ENCODE data around the gene PLEKHA4.

DNA sequence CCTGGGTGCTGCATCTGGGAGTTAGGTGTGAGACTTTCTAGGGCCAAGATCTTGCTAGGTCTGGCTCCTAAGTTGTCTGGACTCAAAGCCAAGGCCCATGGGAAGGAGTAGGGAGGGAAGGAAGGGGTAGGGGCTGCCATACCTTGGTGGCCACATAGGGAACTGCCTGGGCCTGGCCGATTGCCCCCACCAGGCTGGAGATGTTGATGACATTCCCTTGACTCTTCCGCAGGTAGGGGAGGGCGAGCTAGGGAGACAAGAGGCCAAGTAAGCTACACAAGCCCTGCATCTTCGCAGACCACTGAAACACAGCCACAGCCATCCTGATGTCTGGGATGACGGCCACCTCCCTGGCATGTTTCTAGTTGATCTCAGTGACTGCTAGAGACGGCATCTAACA is 53.5 kb downstream of the PLEKHA4 start:
- TF ChIP-seq, protein P1, sequence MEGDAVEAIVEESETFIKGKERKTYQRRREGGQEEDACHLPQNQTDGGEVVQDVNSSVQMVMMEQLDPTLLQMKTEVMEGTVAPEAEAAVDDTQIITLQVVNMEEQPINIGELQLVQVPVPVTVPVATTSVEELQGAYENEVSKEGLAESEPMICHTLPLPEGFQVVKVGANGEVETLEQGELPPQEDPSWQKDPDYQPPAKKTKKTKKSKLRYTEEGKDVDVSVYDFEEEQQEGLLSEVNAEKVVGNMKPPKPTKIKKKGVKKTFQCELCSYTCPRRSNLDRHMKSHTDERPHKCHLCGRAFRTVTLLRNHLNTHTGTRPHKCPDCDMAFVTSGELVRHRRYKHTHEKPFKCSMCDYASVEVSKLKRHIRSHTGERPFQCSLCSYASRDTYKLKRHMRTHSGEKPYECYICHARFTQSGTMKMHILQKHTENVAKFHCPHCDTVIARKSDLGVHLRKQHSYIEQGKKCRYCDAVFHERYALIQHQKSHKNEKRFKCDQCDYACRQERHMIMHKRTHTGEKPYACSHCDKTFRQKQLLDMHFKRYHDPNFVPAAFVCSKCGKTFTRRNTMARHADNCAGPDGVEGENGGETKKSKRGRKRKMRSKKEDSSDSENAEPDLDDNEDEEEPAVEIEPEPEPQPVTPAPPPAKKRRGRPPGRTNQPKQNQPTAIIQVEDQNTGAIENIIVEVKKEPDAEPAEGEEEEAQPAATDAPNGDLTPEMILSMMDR (IDR thresholded peaks at IDR 0.05), result no peak
- TF ChIP-seq POLR2A (IDR thresholded peaks at IDR 0.05; ENCODE audit: low read depth), result no peak

Data from esophagus muscularis mucosa (tissue), 3 donors.